Erythroblast (primary cell): ENCODE data around the gene RARA.
"Not testable (repeated sequence)": the region's sequence is repeated elsewhere in the genome, so short reads cannot be mapped to it uniquely, and the experiment has no call there.

Experiments used
- GATA1 ChIP-seq: IDR thresholded peaks from 2 replicates; pipeline ENCODE4 v1.6.1; 2011; ENCODE audit warnings: low read depth, mild to moderate bottlenecking, control low read depth, low read length, moderate library complexity
- POLR2A ChIP-seq: IDR thresholded peaks from 2 replicates; pipeline ENCODE4 v1.6.1; 2011; ENCODE audit warnings: mild to moderate bottlenecking, low read length

DNA sequence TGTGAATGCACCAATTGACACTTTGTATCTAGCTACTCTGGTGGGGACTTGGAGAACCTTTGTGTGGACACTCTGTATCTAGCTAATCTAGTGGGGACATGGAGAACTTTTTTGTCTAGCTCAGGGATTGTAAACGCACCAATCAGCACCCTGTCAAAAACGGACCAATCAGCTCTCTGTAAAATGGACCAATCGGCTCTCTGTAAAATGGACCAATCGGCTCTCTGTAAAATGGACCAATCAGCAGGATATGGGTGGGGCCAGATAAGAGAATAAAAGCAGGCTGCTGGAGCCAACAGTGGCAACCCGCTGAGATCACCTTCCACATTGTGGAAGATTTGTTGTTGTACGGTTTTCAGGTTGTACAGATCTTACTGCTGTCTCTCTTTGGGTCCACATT, 67.6 kb downstream of the RARA start:
- TF ChIP-seq POLR2A, GATA1: not testable (repeated sequence)
